Stimulated activated naive CD4-positive, alpha-beta T cell treated with Interleukin-2 at 50 U/mL for 16 hours (primary cell): Measurements from ENCODE around the gene NKX2-1.
"Not testable (repeated sequence)": the region's sequence is repeated elsewhere in the genome, so short reads cannot be mapped to it uniquely, and the experiment has no call there.

Experiments used
- DNase-seq: peaks from one replicate; lab custom pipeline; 2025; lab: John Stamatoyannopoulos, UW

The NKX2-1 gene

GRCh38 chr14:36519431-36520321, at the start of gene NKX2-1:
Gene NKX2-1, minus strand, starts transcription at chr14:36520232. Its CDS starts 103 bp downstream, at chr14:36520129.
- no peak for DNase-seq

DNA sequence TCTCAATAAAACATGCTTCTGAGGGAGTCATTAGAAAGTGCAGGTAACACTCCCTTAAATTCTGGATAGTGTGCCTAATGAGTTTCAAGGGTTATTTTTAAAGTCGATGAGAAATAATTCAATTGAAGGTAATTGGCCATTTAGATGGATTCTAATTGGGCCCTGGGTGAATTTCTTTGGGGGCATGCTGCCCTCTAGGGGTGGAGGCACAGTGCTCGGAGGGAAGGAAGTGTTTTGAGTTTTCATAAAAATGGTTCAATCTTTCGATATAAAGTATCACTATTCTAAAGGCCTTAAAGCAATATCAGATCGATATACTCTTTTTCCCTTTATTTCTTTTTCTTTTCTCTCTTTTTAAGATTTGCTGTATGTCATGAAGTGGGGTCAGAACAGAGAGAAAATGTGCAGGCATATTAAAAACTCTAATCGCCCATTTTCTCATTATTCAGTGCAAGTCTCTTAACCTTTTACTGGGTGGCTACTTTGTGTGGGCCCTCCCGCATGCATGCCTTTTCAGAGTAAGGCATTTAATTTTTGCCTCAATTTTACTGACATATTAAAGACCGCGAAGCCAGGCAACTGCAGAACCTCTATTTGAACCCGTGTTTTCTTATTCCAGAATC, 36.9 kb upstream of the NKX2-1 start:
- no peak for DNase-seq

DNA sequence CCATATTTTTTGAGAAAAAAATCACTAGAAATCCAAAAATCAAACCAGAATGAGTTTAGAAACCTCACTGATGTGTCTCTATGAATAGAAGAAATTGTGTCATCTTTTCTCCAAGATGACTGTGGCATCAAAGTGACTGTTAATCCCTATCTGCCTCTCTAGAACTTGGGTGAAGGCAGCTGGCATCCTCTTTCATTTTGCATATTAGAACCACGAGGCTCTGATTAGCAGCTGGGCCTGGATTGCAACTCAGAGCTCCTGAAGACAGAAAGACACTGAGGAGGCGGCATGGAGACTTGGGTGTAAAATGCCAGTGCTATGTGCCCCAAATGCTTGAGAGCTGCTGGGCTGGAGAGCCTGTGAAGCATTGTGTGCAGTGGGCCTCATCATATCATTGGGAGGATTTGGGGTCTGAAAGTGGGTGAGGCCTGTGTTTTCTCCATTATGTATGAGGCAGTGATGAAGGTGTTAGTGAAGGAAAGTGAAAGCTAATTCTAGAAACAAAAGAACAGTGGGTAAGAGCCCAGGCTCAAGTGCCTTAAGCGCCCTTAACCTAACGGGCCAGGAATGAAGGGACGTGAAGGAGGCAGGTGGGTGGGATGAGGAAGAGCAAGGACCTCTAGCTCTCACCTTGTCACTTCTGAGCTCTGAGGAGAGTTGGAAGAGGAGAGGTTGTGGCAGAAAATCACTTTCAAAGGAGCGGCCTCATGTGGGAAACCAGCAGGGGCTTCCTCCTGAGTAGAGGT, 36.1 kb upstream of the NKX2-1 start:
- no peak for DNase-seq

DNA sequence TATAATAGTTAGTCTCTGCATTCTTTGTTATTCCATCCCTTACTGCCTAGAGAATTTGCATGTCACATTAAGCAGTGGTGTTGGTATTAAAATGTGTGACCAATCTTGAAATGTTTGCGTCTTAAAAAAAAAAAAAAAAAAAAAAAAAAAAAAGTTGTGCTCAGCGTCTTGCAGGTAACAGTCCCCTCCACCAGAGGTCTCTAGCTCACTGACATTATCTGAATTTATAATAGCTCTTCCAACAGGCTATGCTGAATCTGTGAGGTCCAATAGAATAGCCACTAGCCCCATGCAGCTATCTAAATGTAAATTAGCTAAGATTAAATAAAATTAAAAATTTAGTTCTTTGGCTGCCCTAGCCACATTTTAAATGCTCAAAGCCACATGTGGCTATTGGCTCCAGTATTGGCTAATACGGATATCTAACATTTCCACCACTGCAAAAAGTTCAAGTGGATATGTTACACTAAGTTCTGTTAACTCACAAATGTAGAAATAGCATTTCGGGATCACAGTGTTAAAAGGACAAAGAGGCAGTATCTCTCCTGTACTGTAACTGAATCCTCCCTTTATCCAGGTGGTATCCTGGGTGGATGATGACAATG, 33.7 kb upstream of the NKX2-1 start:
- no peak for DNase-seq

DNA sequence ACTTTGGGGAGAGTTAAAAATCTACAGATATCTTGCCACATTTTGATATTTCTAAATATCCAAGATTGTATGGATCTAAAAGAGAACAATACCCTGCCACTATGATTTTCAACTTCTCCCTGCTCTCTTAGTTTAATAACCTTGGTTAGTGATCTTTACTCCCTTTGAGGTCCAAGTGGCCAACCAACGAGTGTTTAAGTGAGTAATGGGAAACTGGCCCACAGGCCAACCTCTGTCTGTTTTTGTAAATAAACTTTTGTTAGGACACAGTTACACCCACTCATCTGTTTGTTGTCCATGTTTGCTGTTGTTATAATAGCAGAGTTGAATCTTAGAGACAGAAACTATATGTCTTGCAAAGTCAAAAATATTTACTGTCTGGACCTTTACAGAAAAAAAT, 30.9 kb upstream of the NKX2-1 start:
- no peak for DNase-seq

DNA sequence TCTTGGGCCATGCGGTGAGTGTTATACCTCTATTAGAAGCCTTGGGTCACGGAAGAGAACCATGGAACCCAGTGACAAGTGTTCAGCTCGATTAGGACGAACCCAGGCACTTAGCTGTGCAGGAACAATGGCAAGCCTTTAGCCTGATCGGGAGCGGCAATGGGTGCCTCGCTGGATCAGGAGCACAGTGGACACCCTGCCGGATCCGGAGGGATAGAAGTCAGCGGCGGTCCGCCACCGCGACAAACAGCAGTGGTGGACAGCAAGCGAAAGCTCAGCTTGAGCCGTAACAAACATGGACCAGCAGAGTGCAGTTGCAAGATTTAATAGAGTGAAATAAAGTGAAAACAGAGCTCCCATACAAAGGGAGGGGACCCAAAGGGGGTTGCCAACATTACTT, 24.2 kb upstream of the NKX2-1 start:
- not testable (repeated sequence) for DNase-seq

DNA sequence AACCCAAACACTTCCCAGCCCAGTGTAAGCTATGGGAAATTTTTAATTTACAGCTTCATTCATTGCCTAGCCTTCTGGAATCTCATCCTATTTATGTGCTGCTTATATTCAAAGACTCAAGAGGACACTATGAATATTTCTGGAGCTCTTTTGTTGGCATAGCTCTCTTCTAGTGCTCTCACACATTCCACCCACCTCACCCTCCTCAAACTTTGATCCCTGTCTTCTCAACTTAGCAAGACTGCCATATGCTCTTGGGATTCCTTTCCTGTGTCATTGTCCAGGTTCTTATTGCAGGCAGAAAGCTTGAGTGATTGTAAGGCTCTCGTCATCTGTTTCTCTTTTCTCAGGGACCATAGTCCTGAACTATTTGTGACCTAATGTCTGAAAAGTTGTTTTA, 18.0 kb upstream of the NKX2-1 start:
- no peak for DNase-seq

DNA sequence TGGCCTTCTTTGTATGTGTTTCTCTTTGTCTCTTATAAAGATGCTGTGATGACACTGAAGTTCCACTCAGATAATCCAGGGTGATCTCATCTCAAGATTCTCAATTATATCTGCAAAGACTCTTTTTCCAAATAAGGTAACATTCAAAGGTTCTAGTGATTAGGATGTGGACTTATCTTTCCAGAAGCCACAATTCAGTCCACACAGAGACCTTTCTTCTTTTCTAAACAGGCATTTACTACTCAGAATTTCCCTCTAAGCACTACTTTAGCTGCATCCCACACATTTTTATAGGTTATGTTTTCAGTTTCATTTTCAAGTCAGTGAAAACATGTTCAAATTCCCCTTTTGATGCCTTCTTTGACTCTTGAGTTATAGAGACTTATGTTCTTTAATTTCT, 9.0 kb upstream of the NKX2-1 start:
- no peak for DNase-seq

DNA sequence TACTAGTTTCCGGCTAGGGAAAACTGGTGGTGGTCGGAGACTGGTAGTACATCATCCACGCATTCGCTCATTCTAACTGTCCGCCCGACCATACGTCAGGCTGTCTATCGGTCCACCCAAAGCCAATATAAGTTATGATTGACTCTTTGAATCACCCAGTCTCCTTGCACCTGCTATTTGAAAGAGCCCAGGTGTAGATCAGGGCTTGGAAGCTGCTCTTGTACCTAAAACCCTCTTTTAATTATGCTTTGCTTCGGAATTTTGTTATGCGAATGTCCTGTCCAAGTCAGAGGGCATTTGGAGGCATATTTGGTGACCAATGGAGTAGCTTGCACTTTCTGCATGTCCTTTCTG, 5.7 kb upstream of the NKX2-1 start:
- no peak for DNase-seq

DNA sequence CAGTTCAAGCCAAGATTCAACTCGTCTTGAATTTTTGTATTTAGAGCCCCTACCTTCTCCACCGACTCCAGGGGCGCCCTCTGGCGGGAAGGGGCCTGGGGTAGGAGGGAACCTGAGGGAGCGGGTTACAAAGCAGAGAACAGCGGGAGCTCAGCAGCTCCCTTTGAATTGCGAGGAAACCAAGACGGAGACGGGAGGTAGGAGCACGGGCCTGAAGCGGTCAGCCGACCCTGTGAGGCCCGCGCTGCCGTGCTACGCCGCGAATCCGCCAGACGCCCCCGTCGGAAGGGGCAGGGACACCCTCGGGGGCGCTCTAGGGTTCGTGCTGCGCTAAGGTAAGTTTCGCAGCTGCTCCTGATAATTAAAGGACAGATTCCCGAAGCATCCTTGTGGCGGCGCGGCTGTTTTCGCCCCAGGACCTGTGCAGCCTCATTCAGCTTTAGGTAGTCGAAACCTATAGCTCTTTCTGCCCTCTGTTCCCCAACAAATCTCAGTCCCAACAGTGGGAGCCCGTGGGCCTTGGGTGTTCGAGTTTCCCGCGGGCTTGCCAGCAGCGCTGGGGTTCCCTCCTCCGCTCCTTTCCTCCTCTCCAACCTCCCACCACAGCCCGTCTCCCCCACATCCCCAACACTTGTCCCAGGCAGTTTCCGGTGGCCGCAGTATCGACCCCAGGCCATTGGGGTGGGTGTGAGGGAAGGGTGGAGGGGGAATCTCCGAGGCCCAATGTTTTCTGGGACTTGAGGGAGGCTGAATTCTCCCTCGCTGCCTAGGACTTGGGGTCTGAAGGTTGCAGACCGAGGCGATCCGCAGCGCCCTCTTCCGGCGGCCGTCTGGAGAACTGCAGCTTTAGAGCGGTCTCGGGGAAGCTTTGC, 5.1 kb upstream of the NKX2-1 start:
- no peak for DNase-seq

DNA sequence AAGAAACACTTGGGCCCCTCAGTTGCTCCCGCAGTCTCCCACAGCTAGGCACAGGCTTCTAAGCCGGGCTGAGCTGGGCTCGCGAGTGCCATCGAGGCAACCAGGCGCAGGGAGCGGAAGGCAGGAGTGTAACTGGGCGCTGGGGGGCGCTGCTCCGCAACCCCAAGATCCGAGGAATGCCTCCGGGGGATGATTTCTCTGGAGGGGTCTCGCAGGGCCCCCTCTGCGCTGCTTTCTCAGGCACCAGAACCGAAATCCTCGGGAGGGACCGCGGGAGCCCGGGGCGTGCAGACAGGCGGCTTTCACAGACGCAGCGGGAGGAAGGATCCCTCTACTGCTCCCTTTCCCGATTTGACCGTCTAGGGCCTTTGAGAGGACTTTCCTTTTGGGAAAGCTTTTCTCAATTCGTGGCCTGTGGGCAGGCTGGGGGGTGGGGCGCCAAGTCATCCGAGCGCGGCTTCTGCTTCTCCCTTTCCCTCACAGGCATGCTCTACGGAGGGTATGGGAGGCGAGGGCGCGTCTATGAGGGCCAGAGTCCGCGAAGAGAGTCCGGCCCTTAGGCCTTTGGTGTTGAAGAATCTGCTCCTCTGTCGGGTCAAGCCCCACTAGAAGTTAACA, 4.3 kb upstream of the NKX2-1 start:
- no peak for DNase-seq

DNA sequence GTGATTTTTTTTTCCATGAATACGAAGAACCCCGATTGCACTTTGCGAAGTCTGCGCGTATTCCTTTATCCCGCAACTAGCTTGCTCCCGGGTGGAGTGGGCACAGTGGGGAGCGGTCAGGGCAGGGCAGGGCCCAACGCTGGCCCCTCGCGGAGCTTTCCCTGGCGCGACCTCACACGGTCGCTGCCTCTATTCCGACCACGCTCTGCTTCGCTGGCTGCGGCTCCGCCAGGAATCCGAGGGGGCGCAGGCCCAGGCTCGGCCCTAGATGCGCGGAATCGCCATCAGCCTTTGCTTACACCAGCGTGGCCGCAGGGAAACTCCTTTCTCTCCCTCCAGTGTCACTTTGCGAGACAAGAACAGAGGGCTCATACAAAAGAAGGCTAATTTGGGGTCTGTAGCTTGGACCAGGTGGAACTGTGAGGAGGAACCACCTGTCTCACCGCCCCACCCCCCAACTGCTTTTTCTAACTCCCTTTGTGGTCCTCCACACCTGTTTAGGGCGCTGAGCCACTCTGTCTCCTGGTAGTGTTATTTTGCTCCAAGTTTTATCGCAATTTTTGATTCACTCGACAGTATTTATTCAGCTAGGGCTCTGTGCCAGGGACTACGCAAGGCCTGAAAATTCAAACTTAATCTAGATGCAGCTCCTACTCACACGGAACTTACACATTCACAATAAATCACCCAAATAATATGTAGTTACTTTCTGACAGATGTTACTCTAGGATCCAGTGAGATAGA, 3.1 kb upstream of the NKX2-1 start:
- no peak for DNase-seq

DNA sequence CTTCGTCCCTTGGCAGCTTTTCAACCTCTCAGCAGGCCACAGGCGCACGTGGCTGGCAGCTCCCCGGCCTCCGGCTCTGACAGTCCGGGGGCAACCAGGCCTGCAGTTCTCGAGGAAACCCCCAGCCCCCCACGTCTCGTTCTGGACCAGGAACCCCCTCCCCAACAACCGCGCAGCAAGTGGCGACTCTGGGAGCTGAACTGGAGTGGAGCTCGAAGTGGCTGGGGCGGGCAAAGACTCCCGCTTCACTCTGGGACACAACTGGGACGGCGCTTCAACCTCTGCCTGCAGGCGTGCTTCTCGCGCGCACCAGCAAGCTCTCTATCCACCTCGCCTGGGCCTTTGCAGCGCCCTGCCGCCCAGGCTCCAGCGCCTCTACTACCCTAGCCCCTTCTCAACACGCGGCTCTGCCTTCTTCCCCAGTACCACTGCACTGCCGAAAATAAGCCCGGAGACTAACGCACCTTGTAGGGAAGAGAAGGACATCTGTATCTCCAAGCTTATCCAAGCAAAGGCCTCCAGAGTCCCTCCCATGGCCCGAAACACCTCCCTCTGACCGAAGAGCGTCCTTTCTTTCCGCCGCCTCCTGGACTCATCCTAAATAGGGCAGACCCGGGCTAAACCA, 2.4 kb upstream of the NKX2-1 start:
- DNase-seq: no peak

GRCh38 chr14:36521598-36522345, 1.7 kb upstream of the NKX2-1 start:
- no peak for DNase-seq

DNA sequence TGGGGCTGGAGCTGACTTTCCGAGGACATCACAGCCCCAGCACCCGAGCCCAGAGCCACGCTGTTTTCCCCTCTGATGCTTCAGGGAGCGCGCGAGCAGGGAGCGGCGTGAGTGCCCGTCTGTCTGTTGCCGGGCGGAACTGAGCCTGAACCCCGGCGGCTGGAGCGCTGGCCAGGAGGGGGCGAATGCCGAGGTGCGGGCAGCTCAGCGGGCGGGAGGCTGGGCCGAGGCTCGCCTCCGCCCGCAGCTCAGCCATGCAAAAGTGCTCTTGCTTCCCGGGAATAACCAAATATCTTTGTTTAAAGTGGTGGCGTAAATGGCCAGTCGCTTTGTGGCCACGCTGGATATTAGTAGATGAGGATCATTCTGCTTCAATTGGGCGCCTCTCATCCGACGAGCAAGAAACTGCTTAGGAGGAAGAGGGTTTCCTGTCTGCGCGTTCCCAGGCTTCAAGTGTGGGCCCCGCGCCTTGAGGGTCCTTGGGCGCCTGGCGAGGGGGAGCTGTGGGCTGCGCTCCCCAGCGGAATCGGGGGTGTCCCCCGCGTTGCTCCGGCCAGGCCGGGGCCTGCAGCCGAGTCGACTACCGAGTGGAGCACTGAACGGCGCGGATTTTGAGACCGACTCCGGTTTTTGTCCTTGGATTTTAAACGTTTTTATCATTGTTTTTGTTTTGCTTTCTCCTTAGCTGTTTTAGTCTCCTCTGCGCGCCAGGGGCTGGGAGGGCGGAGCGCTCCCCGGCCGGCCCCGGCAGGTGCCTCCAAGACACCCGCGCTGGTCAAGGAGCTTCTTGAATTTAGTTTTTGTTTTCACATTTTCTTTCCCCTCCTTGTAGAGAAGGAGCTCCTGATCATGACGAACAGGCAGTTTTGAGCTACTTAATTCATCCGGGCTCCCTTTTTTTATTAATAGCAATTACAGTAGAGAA, 831 bp upstream of the NKX2-1 start:
- no peak for DNase-seq

GRCh38 chr14:36518586-36519430, 1.2 kb downstream of the NKX2-1 start:
- DNase-seq: no peak

DNA sequence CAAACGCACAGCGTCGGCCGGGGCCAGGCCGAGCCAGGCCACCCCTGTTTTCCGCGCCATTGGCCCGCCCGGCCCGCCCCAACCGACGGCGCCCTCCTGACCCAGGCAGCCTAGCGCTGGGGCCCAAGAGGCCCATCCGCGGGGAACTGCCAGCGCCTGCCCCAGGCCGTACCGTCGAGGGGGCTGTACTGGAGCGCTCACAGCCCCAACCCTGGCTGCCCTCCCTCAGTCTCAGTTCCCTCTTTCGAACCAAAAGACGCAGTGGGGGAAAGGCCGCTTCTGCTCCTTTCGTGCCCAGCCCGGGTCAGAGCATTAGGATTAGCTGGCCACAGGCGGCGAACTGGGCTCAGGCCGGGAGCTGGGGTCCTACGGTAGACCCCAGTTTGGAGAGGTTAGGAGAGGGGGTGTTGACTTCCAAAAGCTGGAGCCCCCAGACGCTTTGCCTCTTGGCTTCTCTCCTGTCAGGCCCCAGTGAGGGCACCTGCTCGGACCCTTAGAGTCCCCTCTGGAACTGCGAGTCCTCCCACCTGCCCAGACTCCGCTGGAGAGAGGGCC, 1.9 kb downstream of the NKX2-1 start:
- DNase-seq: no peak
